Gastrocnemius medialis (tissue), 4 donors: ENCODE data around the gene USH2A.

Experiments used
- CTCF ChIP-seq, 5 experiments: fragments of 450-650 bp in 3 of 5; fragments of 200-600 bp in 2 of 5; sonication (generic) in 2 of 5; IDR thresholded peaks in 4 of 5; conservative IDR thresholded peaks in 1 of 5; 1 replicate in 4 of 5; 2 replicates in 1 of 5; pipeline ENCODE4 v1.5.1; 2016 to 2019; ENCODE audit warnings: antibody characterized with exemption in 5 of 5, mild to moderate bottlenecking in 3 of 5, moderate library complexity in 3 of 5
- POLR2A ChIP-seq, 2 donors: fragments of 450-650 bp; IDR thresholded peaks; one replicate each; pipeline ENCODE4 v1.6.1; 2017; ENCODE audit warnings: antibody characterized with exemption in 2 of 2, mild to moderate bottlenecking in 2 of 2, moderate library complexity in 2 of 2

GRCh38 chr1:215970406-215970805 is 452.8 kb downstream of the USH2A start:
- TF ChIP-seq CTCF (IDR thresholded peaks at IDR 0.05 in 4 of 5, conservative IDR thresholded peaks at IDR 0.05 in 1 of 5) (no peak), POLR2A (IDR thresholded peaks at IDR 0.05) (no peak)
